NCI-H2227 (cell line): ENCODE results near the gene PPP1R13L.
A peak's percentile ranks its signal among the peaks of the same experiment; 100 is the strongest.

Experiments used
- DNase-seq: peaks from one replicate; lab custom pipeline; 2025; ENCODE audit not compliant: unreplicated experiment; lab: John Stamatoyannopoulos, UW

The PPP1R13L gene, protein sequence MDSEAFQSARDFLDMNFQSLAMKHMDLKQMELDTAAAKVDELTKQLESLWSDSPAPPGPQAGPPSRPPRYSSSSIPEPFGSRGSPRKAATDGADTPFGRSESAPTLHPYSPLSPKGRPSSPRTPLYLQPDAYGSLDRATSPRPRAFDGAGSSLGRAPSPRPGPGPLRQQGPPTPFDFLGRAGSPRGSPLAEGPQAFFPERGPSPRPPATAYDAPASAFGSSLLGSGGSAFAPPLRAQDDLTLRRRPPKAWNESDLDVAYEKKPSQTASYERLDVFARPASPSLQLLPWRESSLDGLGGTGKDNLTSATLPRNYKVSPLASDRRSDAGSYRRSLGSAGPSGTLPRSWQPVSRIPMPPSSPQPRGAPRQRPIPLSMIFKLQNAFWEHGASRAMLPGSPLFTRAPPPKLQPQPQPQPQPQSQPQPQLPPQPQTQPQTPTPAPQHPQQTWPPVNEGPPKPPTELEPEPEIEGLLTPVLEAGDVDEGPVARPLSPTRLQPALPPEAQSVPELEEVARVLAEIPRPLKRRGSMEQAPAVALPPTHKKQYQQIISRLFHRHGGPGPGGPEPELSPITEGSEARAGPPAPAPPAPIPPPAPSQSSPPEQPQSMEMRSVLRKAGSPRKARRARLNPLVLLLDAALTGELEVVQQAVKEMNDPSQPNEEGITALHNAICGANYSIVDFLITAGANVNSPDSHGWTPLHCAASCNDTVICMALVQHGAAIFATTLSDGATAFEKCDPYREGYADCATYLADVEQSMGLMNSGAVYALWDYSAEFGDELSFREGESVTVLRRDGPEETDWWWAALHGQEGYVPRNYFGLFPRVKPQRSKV

DNA sequence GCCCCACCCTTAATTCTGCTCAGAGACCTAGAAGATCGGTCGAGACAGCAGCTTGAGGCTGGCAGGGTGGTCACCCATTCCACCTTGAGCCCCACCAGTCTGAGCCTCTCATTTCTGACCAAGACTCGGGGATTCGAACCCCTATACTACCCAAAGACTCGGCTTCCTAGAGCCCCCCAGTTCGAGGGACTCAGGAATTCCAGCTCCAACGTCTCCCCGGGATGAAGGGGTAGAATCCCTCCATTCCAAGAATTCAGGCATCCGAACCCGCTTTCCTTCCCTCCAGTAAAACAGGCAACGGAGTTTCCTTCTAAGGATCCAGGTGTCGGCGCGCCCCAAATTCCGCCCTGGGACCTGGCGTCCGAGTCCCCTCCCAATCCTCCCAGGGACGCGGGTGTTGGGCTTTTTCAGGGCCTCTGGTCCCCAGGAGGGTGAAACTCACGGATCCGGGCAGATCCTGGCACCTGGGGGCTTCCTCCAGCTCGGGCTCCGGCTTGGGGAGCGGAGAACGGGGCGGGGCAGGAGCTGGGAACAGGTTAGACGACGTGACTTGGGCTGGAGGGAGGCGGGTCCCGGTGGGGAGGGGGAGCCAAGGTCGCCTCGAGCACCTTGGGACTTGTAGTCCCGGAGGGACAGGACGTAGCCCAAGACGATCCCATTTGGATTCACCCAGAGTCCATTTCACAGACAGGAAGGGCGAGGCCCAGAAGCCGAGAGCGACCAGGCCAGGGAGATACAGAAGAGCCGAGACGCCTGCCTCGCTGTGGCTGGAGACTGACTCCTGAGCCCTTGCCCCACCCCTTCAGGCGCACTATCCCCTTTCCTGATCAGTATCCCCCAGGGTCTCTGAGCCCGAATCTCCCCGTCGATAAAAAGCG is at the start of gene PPP1R13L:
TSS of gene PPP1R13L (minus strand) at position 513 of the 878 bp plus-strand sequence. CDS start 6,751 bp downstream, outside the sequence.
- peak; percentile 81 for DNase-seq

DNA sequence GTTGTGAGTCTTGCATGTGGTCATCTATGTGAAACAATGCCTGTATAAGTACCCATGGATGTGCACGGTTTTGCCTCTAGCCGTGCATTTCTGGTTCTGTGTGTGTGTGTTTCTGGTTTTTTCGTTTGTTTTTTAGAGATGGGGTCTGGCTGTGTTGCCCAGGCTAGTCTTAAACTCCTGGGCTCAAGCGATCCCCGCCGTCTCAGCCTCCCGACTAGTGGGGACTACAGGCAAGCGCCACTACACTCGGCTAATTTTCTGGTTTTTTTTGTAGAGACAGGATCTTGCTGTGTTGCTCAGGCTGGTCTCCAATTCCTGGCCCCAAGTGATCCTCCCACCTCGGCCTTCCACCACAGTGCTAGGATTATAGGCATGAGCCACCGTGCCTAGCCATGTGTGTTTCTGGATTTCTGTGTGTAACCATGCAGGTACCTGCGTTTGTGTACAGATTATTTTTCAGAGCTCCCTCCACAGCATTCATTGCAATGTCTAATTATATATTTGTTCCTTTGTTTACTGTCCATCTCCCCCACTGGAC is 47.0 kb upstream of the PPP1R13L start:
- DNase-seq = no peak

DNA sequence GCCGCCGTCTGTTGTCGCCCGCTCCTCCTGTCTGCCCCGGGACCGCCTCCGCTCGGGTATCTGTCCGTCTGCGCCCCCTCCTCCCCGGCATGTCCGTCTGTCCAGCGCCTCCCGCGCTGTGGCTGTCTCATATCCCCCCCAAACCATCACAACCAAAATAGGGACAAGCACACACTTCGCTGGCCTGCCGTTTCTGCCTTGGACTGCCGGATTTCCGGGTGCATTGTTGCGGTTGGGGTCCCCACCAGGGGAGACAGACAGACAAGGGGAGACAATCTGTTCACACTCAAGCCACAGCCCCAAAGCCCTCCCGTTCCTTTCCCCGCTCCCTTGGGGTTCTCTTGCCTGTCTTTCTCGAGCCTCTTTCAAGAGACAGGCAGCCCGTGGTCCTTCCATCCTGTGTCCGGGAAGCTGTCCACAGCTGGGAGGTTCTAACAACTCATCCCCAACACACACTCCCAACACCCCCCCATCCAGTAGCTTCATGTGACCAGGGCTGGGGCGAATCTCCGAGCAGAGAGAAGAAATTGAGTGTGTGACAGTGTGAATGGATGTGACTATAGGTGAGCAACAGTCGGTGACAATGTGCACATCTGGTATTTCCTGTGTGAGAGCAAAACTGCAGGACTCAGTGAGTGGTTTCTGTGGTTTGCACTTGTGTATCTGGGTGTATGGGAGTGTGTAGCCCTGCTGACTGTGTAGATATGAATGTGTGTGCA is 46.4 kb upstream of the PPP1R13L start:
- DNase-seq = peak; percentile 32

DNA sequence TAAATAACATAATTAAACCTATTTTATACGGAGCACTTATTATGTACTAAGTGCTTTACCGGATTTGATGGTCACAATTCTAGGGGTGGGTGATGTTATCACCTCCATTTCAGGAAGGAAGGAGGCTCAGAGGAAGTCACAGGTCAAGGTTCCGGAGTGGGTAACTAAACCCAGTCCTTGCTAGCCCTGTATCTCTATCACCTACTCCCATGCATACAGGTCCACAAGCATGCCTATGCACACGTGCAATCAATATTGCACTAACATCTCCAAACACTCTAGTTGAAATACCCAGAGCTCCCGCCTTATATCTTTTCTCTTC is 45.1 kb upstream of the PPP1R13L start:
- no peak for DNase-seq

DNA sequence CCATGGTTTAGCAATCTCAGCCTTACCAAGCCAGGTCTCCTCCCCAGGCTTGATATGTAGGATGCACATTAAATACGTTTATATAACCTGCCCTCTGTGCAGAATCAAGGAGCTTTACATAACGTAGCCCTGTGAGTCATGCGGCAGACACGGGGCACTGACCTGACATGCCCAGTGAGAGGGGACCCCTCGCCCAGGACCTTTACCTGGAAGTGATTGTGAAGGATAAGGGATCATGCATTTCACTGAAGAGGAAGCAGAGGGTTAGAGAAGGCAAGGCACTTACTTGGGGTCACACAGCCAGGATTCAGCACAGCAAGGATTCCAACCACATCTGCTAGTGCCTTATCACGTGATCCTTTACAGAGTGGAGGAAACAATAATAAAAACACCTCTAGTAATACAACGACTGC is 44.0 kb upstream of the PPP1R13L start:
- no peak for DNase-seq

DNA sequence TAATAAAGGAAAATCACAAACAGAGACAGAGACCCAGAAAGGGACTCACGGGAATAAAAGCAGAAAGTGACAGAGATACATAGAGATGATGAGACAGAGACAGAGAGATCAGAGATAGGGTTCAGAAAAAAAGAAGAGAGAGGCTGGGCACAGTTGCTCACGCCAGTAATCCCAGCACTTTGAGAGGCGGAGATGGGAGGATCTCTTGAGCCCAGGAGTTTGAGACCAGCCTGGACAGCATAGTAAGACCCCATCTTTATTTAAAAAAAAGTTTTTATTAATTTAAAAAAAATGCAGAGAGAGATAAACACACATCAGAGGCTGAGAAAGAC is 43.5 kb upstream of the PPP1R13L start:
- DNase-seq = no peak

DNA sequence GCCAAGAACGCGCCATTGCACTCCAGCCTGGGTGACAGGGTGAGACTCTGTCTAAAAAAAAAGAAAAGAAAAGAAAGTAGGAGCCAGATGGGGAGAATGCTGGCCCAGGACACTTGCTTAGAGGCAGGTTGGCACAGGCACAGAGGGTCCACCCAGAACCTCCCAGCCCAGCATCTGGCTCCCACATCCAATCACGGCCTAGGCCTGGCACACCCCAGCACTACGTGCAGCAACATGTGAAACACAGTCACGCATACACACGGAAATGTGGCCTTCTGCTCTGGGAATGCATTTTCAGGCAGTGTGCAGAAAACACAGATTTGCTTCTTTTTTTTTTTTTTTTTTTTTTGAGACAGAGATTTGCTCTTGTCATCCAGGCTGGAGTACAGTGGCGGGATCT is 42.1 kb upstream of the PPP1R13L start:
- DNase-seq = no peak

DNA sequence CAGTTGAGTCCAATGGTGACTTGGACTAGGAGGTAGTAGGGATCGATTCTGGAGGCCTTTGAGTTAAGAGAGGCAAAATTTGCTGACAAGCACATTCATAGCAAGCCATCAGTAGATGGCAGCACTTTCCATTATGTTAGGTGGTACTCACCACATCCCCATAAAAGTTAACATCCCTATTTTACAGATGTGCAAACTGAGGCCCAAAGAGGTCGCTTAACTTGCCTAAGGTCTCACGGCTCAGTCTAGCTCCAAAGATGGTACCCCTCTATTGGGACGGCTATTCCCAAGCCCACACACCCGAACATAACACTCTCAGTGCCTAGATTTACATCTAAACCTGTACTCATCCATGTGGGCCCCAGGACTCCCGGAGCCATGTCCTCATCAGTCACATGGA is 41.4 kb upstream of the PPP1R13L start:
- DNase-seq = peak; percentile 24

DNA sequence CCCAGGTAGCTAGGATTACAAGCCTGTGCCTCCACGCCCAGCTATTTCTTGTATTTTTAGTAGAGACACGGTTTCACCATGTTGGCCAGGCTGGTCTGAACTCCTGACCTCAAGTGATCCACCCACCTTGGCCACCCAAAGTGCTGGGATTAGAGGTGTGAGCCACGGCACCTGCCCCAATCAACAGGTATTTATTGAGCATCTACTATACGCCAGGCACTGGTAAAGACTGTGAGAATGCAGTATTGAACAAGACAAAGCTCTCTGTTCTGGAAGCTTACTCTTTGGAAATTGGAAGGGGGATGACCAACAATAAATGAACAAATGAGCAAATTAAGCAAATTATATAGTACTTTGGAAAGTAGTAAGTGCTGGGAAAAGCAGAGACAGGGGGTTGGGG is 40.3 kb upstream of the PPP1R13L start:
- DNase-seq = no peak

DNA sequence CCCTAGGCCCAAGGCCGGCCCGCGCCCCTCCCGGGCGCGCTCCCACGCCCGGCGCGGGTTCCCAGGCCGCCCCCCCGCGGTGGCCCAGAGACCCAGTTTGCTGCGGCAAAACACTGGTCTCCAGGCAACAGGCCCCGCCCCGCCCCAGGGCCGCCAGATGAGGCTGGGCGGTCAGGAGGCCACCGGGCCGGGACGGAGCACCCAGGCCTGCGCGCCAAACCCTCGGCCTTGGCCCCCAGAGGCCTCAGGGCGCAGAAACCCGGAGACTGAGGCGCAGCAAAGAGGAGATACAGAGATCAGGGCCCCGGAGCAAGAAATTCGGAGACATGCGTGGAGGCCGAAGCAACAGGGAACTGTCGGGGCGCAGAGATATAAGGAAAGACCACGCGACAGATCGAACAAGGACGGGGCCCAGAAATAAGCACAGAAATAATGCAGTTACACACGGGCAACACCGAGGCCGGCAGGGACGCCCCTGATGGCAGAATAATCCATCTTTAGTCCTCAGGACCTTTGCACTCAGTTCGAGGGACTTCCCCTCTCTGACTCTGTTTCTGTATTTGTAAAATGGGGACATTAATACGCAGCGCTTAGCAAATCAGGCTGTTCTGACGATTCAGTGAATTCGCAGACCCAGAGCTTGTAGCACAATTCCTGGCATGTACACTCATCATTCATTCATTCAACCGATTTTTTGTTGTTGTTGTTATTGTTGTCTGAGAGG is 39.6 kb upstream of the PPP1R13L start:
- peak; percentile 82 for DNase-seq

DNA sequence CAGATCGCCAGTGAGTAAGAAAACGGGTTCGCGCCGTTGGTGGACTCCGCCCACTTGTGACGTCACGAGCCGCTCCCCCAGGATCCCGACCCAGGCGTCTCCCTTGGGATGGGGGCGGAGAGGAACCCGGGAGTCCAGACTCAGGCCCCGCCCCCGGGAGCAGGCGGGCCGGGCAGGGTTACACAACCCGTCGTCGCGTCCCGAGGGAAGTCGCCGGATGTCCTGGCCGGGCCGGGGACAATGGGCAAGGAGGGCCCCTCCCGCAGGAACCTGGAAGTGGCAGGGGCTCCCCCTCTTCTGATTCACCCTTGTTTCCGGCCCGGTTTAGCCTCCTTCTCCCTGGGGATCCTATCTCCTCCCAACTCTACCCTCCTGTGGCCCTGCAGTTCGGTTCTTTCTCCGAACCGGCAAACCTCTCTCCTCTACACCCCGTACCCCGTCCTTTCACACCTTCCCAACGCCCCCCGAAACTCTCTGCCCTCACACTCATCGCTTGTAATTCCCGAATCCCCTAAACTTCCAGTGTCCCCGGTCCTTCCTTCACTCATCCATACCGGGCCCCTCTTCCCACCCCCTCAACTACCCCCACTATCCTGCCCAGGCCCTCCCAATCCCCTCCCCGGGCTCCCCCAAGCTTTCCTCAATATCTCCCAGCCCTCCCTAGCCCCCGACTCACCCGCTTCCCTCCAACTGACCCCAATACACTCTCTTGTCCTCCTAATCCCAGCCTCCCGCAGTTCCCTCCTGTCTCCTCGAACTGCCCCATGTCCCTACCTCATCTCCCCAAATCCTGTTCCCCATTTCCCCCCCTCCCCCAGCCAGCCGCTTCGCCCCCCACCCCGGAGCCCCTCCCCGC is 38.8 kb upstream of the PPP1R13L start:
- peak; percentile 85 for DNase-seq

DNA sequence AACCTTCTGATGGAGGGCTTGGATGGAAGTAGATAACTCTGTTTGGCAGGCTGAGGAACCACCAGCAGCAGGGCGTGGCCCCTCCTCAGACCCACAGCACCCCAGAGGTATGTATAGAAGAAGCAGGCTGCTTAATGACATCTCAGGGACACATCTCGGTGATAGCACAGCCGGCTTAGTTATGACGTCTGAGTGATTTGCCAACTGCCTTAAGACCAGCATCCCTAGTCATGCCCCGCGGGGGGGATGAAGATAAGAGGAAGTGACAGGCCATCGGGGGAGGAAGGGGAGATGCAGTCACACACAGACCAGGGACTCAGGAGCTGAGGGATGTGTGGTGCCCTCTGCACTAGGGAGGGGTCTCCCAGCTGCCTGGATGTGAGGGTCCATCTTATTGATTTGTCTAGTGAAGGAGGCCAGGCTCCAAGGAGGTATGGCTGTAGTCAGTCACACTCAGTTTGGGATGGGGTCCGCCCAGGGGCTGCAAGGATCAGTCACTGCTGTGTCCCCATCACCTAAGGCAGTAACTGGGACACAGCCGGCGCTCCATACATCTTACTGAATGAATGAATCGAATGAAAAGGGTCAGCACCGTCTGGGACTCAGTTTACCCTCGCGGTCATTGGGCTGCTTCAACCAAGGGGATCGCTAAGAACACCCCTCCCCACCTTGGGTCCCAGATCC is 38.1 kb upstream of the PPP1R13L start:
- peak; percentile 18 for DNase-seq

DNA sequence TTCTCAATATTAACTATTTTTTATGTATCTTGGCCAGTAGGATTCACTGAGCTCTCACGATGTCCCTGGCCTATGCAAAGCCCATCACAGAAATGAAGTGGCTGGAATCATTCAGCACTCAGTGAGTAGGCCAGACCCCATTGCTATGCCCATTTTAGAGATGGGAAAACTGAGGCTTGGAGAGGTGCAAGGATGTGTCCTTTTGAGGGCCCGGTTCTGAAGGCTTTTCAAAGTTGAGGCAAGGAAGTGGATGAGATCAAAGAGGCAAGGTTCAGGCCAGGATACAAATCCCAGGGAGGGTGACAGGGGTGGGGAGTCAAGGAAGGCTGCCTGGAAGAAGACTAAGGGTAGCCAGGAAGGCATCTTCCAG is 37.5 kb upstream of the PPP1R13L start:
- no peak for DNase-seq

DNA sequence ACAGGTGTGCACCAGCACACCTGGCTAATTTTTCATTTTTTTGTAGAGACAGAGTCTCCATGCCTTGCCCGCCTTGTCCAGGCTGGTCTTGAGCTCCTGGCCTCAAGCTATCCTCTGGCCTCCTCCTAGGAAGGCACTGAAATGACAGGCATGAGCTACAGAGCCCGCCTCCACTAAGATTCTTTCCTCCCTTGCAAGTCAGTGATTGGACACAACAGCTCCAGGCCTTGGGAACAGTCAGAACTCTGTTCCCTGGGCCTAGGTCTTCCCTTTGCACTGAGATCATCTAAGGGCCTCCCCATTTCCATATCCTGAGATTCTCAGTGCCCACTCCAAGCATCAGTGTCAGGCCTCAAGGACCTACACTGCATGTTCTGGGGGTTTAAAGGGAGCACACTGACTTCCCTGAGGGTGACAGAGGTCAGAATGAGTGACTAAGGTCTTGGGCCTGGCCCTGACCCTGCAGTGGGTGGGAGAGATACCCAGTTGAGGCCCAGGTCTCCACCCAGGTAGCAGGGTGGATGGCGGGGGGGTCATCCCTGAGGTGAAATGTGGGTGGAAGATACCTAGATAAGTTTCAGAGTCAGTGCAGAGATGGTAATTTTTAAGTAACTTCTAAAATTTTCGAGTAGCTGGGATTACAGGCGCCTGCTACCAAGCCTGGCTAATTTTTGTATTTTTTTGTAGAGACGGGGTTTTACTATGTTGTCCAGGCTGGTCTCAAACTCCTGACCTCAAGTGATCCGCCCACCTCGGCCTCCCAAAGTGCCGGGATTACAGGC is 36.2 kb upstream of the PPP1R13L start:
- DNase-seq = peak; percentile 36

DNA sequence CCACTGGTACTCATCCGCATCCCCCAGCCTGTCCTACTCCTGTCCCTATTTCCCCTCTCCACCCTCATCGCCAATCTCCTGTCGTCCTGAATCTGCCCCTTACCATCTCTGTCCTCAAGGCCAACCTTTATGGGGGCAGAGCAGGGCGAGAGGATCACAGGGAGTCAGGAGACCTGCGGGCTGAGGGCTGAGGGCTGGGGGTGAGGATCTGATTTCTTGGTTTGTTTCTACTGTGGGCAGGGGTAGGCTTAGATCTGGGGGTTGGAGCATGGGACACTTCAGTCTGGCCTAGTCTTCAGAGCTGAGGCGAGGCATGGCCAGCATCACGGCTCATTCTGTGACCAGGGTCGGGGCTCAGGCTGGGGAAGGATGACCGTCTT is 35.4 kb upstream of the PPP1R13L start:
- no peak for DNase-seq

DNA sequence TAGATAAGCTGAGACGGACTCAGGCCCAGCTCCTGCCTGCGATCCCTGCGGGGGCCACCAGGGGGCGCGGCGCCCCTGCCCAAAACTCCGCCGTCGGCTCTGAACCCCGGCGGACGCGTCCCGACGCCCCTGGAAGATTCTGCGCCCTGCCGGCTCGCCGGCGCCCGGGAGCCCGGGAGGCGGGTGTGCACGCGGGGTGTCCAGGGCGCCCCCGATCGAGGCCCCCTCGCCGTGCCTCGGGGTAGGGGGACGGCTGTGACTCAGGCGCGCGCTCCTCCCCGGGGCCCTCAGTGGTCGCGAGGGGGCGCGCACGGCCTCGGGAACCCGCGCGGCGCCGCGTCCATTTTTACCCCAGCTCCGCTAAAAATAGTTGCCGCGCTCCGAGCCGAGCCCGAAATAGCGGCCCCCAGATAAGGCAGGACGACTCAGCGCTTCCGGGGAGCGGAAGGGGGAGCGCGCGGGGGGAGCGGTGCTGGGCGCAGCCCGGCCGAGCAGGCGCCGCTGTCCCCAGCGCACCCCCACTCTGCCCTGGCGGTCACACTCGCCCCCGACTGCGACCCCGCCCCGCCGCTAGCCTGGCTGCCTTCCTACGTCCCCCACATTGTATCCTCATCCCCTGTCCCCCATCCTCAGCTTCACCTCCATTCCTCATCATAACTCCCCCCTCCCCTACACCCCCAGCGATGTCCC is 34.8 kb upstream of the PPP1R13L start:
- DNase-seq = peak; percentile 83

DNA sequence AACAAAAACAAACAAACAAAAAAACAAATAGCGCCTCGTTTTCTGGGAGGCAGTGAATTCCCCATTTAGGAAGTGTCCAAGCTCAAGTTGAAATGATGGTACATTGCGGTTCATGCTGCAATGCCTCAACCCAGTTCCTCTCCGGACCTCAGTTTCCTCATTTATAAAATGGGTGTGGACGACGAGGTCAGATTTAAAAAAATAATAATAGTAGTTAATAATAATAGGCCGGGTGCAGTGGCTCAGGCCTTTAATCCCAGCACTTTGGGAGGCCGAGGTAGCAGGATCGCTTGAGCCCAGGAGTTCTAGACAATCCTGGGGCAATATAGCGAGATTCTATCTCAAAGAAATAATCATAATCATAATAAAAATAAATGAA is 34.3 kb upstream of the PPP1R13L start:
- DNase-seq = no peak
